ENCODE data around the gene ANXA2.

The ANXA2 gene

GRCh38 chr15:60428935-60429334 is 31.1 kb upstream of the ANXA2 start:
- DNase-seq (ENCODE audit: low read depth): no peak
- H3K4me3 ChIP-seq (ENCODE audit: low read depth, low read length): no peak overlapping the region
- TF ChIP-seq CTCF (IDR thresholded peaks at IDR 0.05; ENCODE audit: insufficient read depth, low read depth, low read length, missing control alignments): no peak

GRCh38 chr15:60426870-60427508 is 29.2 kb upstream of the ANXA2 start:
- H3K4me3 ChIP-seq (ENCODE audit: low read depth, low read length): no peak overlapping the region
- TF ChIP-seq CTCF (IDR thresholded peaks at IDR 0.05; ENCODE audit: insufficient read depth, low read depth, low read length, missing control alignments): no peak
- DNase-seq (ENCODE audit: low read depth): no peak

DNA sequence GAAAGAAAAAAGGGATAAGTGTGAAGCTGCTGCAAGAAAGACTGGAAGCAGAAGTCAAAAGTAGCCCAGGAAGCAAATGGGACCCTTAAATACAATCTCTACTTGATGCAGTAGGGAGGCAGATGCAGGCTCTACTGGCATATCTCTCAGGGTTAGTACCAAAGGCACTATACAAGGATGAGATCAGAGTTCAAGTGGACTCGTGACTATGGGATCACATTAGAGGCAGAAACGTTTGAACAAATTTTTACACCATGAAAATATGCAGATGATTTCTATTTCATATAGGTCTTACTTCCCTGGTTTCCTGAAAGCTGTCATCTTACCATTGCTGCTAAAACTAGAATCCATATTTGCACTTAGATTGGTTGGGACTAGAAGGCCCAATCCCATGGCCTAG is 27.7 kb upstream of the ANXA2 start:
- DNase-seq (ENCODE audit: low read depth): no peak
- no peak for TF ChIP-seq CTCF (IDR thresholded peaks at IDR 0.05; ENCODE audit: insufficient read depth, low read depth, low read length, missing control alignments)
- no peak overlapping the region for H3K4me3 ChIP-seq (ENCODE audit: low read depth, low read length)

DNA sequence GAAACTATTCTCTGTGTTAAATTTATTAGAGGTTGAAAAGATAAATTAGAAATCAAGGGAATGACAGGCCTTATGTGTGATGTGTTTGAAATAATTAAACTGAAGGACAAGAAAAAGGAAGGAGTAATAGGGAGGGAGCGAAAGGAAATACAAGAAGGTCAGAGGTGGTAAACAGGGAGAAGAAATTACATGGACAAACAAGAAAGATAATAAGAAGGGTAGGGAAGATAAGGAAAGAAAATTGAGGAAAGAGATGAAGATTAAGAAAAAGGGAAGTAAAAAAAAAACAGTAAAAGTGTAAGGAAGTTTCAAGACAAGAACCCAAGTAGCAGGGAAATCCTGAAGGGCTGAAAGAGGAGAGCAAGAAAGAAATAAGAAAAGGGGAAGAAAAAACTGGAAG is 26.2 kb upstream of the ANXA2 start:
- no peak for TF ChIP-seq CTCF (IDR thresholded peaks at IDR 0.05; ENCODE audit: insufficient read depth, low read depth, low read length, missing control alignments)
- no peak for DNase-seq (ENCODE audit: low read depth)
- H3K4me3 ChIP-seq (ENCODE audit: low read depth, low read length): no peak overlapping the region

GRCh38 chr15:60423537-60423936 is 25.8 kb upstream of the ANXA2 start:
- TF ChIP-seq CTCF (IDR thresholded peaks at IDR 0.05; ENCODE audit: insufficient read depth, low read depth, low read length, missing control alignments): no peak
- no peak overlapping the region for H3K4me3 ChIP-seq (ENCODE audit: low read depth, low read length)
- DNase-seq (ENCODE audit: low read depth): peak; percentile 11

DNA sequence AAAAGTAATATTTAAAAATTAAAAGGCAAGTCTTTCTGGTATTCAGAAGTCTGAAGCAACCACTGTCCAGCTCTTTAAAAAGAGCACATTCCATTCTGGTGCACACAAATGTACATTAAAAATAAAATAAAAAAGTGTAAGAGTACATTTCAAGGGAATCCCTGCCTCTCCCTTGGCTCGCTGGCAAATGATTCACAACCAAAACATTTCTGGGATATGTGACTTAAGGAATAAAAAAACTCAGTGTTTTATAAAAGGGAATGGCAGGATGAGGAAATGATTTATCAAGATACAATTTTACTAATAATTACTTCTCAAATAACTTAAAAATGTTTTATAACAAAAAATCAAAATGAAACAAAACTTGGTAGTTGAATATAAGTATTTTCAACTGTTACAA is 23.8 kb upstream of the ANXA2 start:
- TF ChIP-seq CTCF (IDR thresholded peaks at IDR 0.05; ENCODE audit: insufficient read depth, low read depth, low read length, missing control alignments): no peak
- H3K4me3 ChIP-seq (ENCODE audit: low read depth, low read length): no peak overlapping the region
- no peak for DNase-seq (ENCODE audit: low read depth)

GRCh38 chr15:60420203-60420716 is 22.5 kb upstream of the ANXA2 start:
- no peak overlapping the region for H3K4me3 ChIP-seq (ENCODE audit: low read depth, low read length)
- no peak for TF ChIP-seq CTCF (IDR thresholded peaks at IDR 0.05; ENCODE audit: insufficient read depth, low read depth, low read length, missing control alignments)
- no peak for DNase-seq (ENCODE audit: low read depth)
